HG03135 (cell line): ENCODE measurements around the gene MID2.
A peak's percentile ranks its signal among the peaks of the same experiment; 100 is the strongest.
"Not testable (repeated sequence)": the region's sequence is repeated elsewhere in the genome, so short reads cannot be mapped to it uniquely, and the experiment has no call there.

ENCODE experiments used
- ATAC-seq: cut with Tn5 transposase; IDR thresholded peaks from one replicate; pipeline ENCODE4 v1.9.1; 2021; ENCODE audit warnings: mild to moderate bottlenecking, moderate library complexity; ENCODE audit not compliant: unreplicated experiment

The MID2 gene

DNA sequence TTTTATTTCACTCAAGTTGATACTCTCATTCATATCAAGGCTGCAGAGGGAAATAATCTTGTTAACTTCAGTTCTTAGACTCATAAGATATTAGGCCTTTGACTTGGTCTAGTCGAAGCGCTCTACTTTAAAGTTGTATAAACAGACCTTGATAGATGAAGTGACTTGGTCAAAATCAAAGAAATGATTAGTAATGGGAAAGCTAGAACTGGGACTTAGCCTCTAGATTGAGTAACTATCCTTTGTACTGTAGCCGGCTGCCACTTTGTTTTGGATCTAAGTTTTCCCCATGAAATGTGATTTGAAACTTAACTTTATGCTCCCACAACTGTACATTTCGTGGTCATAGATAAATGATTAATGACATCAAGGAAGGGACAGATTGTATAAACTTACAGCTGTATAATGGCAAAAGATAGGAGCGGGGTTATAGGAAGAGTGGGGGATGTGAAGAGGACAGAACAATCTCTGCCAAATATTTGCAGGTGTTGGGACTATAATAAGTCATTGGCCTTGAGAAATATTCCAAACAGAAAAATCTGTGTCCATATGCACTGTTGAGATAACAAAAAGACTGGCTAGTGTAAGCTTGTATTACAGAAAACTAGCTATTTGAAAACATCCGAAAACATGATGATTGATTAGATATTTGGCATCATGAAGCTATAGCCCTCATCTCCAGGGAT lies 17.2 kb downstream of the MID2 start:
- no peak for ATAC-seq

DNA sequence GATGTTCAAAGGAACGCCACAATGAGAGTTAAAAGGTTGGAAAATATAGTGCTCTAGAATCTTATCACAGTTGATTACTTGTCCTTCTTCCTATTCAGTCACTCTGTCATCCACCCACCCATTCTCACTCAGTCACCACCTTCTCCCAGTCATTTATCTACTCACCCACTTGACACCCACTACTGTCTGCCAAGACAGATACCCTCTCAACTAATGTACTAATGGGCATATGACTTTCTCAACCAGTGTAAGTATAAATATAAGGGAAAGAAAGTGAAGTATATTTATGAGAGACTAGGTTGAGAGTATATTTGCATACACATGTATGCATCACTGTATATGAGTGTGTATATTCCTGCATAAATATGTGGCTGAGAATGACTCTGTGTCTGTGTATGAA lies 20.0 kb downstream of the MID2 start:
- ATAC-seq, result no peak

DNA sequence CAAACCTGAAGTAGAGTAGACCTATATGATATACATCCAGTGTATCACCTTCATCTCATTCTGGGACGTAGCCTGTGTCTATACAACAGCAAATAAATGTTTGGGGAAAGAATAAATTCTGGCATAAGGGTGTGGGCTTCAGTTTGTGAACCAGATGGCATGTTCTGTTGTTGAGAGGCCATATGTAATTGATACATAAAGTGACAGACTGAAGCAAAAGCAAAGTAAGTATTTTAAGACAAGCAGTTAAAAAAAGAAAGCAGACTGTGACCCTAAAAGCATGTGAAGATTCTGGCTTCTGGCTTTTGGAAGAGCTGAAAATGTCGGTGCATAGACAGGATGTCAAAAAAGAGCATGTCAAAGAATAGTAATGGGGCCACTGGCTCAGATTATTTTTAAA lies 22.9 kb downstream of the MID2 start:
- no peak for ATAC-seq

DNA sequence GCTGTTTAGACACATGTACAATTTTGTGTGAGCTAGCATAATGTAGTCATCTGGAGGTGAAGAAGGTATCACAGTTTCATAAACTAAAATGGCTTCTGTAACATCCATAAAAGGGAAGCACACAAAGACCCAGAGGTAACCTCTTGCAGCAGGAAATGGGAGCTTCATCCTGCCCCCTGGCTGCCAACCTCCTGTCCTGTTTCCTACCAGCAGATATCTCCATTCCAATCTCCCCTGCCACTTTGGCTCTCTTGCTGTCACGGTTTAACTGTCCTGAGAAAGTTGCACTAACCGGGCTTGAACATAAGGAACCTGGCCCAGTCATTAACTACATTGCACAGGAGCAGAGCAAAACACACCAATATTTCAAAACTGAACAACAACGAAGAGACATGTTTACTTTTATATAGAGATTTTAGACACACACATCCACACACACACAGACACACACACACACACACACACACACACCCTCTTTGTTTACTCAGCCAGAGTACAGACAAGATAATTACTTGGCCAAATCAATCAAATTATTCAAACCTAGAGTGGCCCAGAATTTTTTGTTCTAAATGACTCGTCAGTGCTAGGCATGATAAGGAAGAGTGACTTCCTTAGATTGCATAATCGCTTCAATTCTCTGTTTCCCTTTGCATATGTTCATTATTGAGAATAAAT lies 24.2 kb downstream of the MID2 start:
- ATAC-seq, result no peak

DNA sequence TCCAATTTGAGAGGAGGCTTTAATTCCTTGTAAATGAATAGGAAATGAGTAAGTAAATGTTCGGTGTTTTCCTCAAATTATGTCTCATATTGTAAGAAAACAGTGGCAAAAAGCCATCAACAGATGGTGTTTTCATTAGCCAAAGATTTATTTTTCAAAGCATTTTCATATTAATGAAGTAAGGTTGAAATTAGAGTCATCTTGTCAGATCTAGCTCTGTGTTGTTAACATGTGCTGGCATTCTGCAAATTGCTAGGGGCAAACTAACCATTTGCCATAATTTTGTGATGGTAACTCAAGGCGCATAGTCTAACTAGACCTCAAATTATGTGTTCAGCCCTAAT lies 24.7 kb downstream of the MID2 start:
- no peak for ATAC-seq

DNA sequence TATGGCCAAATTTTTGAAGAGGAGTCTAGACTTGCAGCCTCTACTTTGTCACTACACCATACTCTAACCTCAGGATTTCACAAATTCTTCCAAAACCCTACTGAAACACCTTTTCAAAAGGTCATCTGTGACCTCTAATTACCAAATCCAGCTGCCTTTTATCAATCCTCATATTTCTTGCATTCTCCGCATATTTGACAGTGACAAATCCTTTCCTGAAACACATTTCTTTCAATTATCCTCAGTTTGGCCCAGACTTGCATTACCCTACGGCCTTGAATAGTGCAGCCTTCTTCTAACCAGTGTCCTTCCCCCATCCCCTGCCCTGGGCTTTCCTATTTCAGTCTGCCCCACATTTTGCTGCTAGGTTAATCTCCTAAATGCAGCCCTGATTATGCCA lies 25.5 kb downstream of the MID2 start:
- ATAC-seq, result no peak

DNA sequence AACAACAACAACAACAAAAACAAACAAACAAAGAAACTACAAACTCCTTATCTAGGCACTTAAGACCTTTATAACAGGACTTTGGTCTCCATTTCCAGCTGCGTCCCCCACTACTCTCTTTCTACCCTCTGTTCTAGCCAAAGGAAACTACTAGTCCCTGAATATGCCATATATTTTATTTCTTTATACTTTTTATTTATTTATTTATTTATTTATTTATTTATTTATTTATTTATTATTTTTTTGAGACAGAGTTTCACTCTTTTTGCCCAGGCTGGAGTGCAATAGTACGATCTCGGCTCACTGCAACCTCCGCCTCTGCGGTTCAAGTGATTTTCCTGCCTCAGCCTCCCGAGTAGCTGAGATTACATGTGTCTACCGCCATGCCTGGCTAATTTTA lies 26.0 kb downstream of the MID2 start:
- ATAC-seq, result not testable (repeated sequence)

DNA sequence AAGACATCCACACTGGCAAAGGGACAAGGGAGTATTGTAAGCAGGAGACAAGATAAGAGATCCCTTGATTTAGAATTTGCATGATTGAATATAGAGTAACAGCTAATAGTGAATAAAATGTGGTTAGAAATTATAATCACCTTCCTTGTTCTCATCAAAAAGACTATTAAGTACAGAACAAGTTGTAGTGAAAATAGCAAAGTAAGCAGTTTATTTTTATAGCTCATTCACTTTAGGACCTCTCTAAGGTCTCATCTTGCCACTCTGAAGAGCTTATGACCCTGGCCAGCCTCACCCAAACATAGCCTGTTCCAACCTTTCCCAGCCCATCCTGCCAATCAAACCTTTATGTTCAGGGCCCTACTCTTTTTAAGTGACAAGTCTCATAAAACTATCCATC lies 30.6 kb downstream of the MID2 start:
- no peak for ATAC-seq

DNA sequence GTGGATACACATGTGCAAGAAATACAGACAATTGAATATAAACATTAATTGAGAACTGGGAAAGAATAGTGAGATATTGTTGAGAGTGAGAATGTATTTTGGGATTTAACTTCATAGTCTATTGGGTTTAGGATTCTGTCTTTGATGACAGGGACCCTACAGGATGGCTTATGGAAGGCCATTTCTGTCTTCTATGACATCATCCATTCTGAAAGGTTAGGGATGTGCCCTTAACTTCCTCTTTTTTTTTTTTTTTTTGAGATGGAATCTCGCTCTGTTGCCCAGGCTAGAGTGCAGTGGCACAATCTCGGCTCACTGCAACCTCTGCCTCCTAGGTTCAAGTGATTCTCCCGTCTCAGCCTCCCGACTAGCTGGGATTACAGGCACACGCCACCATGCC lies 31.4 kb downstream of the MID2 start:
- not testable (repeated sequence) for ATAC-seq

DNA sequence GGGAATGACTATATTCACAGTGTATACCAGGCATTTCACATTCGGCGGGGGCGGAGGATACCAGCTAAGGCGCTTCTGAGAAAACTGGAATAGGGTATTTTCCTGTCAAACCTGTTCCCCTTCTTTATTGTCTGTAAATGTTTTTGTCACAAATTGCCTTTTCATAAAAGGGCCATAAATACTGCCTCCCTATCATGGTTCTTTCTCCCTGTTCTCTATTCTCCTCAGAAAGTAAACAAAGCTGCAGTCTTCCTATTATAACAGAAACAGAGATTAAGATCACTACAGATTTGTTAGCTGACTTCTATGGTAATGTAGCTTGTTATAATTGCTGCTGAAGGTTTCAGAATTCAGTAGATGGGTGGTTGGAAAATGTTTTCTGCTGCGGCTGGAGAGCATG lies 32.2 kb downstream of the MID2 start:
- ATAC-seq, result no peak

DNA sequence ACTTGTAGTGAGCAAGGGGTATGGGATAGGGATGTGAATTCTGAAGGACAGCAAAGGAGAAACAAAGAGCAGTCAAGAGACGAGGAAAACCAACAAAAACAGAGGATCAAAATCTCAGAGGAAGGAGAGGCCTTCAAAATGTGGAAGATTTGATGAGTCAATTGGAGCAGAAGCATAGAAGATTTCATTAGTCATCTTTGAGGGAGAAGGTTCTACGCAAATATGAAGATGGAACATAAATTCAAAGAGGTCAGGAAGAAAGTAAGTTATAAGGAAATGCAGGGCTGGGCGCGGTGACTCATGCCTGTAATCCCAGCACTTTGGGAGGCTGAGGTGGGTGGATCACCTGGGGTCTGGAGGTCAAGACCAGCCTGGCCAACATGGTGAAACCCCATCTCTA lies 35.4 kb downstream of the MID2 start:
- no peak for ATAC-seq

DNA sequence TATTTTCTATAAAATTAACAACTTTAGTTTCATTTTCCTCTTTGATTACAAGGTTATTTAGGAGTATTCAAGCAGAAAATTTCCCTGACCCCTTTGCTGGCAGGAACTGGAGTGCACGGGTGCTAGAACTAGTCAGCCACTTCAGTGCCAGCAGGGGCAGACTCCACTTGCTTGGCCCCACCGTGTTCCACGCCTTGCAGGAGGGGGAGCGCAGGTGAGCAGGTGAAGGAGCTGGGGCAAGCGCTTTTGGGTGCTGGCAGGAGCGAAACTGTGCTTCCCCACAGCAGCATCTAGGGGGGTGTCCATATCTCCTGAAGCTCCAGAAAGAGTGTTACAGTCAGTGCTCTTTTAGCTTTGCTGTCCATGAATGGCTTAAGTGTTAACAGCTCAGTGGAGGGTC lies 45.5 kb downstream of the MID2 start:
- ATAC-seq, result no peak

DNA sequence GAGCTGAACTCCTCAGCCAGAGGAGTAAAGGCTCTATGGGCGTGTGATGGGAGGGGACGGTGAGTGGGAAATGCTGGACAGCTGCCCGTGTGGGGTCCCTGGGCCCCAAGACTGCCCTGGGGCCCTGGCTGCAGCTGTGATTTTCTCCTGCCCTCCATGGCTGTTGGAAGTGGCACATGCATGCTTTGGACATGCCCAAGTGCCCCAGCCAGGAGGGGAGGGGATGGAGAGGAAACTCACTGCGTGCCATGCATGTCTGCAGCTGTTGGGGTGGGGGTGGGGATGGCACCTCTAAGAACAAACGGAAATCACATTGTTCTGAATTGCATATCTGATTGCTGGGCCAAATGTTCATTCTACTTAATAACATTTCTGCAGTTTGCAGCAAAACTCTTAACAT lies 52.4 kb downstream of the MID2 start:
- no peak for ATAC-seq

DNA sequence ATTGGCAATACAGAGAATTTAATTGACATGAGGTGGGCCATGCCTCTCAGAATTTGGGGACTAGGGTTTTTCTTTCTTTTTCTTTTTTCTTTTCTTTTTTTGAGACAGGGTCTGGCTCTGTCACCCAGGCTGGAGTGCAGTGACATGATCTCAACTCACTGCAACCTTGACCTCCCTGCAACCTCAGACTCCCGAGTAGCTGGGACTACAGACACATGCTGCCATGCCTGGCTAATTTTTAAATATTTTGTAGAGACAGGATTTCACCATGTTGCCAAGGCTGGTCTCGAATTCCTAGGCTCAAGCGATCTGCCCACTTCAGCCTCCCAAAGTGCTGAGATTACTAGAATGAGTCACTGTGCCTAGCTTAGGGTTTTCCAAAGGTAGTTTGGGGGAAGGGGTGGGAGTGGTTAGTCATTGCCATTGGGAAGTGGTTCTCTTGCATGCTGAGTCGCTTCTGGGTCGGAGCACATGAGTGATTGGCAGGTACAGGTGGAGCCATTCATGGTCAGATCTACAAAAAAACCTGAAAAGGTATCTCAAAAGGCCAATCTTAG lies 54.5 kb downstream of the MID2 start:
- ATAC-seq, result no peak

DNA sequence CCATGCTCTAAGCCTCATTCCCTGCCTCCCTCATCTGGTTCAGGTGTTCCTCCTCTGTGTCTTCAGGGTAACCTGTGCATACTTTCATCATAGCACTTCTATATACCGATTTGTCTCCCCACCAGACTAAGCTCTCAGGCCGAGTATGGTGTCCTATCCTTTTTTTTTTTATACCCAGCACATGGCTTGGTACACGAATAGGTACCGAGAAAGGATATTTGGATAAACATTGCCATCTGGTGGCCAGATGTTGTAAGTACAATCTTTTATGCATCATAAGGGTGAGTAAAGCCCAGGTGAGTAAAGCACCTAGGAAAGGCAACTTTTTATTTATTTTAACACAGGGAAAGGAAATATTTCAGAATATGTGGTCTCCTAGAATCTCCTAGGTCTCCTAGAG lies 68.4 kb downstream of the MID2 start:
- peak; percentile 67 for ATAC-seq

DNA sequence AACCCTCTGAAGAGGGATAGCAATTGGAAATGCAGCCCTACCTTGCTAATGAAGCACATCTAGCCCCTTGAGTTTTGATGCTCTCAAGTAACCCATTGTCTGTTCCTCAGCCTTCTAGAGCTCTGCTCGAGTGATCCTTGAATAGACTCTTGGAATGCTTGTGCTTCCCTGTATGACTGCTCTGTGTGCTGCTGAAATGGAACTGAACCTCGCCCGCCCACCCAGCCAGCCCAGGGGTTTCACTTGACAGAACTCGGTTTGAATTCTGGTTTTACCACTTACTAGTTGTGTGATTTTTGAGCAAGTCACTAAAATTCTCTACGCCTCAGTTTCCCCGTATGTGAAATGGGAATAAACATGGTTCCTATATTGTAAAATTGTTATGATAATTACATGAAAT lies 77.1 kb downstream of the MID2 start:
- ATAC-seq, result no peak

DNA sequence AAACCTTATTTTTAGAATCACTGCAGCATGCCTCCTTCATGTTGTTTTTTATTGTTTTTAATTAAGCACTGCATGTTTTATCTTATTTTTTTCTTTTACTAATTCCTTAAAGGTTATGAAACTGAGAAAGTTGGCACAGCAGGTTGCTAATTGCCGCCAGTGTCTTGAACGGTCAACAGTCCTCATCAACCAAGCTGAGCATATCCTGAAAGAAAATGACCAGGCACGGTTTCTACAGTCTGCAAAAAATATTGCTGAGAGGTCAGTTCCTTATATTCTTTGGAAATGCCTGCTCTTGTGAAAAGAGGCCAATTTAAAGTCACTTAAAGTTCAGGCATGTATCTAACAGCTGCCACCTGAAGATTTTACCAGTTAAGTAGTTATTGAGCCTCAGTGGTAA lies 79.7 kb downstream of the MID2 start:
- ATAC-seq, result no peak

DNA sequence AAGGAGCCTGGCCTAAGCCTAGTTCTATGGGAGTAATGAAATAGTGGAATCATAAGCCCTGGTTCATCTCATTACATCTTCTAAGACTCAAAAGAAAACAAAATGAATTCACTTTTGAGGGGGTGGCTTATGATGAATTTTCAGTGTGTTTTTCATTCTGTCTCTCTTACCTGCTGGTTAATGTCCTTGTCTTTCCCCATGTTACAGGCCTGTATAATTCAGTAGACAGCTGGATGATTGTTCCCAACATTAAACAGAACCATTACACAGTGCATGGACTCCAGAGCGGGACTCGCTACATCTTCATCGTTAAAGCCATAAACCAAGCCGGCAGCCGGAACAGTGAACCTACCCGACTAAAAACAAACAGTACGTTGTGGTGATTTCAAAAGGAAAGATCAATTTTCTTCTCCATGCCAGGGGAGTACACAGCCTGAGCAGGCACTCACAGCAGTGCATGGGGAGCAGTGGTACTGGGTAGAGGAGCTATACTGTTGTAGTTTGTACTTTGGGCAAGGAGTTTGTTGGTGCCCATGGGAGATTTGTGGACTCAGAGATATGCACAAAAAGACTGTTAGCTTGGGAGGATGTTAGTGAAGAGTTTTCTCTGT lies 98.6 kb downstream of the MID2 start:
- no peak for ATAC-seq

DNA sequence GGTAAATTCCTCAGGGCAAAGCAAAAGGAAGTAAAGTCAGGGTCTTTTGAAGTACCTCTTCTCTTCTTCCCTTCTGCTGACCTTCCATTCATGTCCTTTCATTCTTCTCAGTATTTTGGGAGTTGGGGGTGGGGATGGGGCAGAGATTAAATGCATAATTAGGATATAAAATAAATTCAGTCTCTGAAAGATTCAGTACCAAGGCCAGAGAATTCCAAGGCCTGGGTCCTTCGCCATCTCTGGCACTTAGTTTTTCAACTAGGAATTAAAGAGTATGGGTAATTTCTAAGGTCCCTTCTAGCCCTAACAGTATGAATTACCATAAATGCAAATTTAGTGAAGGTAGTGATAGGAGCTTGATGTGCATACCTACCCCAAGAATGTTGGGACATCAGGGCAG lies 108.6 kb downstream of the MID2 start:
- no peak for ATAC-seq

DNA sequence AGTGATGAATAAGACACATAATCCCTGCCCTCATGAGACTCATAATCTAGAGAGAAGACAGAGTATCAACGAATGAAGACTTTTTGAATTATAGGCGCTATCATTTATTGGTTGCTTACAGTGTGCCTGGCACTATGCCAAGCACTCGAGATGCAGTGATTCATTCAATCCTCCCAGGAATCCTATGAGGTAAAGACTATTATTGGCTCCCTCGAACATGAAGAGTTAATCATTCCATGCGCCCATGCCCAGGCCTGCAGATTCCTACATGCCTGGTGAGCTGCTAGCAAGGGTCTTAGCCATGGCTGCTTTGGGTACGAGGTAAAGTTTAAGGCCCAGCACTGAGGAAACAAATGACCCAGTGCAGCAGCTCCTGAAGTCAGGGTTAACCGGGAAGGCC lies 109.5 kb downstream of the MID2 start:
- no peak for ATAC-seq

DNA sequence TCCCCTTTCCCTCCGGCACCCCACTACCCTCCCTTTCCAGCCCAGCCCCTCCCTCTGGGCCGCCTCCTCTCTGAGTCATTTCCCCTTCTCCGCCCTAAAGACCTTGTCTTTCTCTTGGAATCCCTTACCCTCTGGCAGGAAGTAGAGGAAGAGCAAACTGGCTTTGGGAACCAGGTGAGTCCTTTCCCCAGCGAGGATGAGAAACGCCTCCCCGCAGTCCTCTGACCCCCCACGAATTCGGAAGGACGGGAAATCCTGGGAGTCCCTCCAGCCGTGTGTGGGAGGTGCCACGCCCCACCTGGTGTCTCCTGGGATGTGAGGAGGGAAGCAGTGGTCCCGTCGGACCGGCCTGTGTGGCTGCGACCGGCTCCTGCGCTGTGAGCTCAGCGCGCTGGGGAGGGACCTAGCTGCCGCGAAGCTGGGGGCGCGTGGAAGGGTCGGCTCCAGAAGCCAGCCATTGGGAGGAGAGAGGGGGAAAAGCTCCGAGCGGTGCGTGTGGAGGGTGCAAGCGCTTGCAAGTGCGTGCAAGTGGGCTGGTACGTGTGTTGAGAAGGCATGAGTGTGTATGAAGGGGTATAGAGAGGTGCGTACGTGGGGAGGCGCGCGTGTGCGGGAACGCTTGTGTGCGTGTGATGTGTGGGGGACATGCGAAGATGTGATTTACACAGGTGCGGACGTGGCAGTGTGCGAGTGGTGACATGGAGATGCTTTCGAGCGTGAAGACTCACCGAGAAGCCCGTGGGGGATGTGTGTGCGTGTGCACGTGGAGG lies 110.2 kb downstream of the MID2 start:
- no peak for ATAC-seq

DNA sequence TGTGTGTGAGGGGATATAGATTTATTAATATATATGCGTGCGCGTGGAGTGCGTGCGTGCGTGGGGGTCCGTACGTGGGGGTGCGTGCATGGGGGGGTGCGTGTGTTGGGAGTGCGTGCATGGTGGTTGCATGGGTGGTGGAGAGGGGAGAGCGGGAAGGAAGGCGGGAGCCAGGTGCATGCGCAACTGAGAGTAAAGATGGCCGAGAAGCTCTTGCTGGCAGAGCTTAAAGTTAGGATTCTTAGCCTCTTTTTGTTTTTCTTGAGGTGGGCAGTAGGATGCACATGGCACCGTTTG lies 110.7 kb downstream of the MID2 start:
- no peak for ATAC-seq
